NCI-H146 (cell line): ENCODE measurements around the gene DSCAML1.
"Not testable (repeated sequence)": the region's sequence is repeated elsewhere in the genome, so short reads cannot be mapped to it uniquely, and the experiment has no call there.

Experiments
- DNase-seq: peaks from one replicate; lab custom pipeline; 2025; lab: John Stamatoyannopoulos, UW

Gene DSCAML1

DNA sequence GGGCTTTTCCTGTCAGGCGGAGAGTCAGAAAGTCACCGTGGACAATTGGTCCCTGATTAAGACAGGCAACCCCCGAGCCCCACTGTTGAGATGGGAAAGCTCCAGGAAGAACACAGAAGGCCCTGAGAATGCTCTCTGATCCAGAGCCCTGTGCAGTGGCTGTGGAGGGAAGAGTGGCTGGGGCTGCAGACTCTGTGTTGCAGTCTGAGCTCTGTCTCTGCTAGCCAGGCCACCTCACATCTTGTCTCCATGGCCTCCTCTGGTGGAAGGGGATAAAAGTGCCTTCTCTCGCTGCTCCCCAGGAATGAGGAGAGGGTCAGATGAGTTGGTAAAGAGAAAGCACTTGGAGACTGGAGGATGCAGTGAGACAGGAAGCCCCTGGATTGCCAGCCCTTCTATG lies 328.1 kb downstream of the DSCAML1 start:
- DNase-seq = no peak

DNA sequence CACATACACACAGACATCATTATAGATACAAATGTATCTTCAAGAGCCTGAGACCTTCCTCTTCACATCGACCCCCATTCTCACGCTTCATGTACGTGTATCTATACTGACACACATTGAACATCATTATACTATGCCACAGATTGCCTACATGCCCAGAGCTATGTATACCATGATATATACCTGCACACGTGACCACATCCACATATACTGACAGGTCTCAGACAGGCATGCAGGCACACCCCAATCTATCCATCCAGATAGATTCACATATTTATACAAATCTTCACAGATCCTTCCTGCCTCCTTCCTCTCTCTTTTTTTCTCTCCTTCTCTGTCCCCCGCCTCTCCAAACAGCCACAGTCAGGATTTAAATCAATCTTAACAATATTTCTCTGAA lies 329.2 kb downstream of the DSCAML1 start:
- no peak for DNase-seq

DNA sequence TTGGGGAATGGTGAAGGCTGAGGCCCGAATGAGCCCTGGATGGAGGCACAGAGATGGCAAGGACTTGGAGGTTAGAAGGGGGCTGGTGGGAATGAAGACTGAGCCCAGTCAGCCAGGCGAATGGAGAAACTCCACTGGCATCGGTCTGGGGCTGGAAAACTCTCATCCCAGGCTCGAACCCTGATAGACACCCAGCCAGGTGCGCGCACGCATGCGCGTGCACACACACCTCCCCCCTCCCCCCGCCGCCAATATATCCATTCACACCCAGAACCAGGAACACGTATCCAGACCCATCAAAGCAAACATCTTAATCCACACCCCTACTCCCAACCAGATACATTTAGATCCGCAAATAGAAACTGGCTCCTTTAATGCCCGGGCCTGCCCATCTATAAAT lies 330.1 kb downstream of the DSCAML1 start:
- DNase-seq = no peak

DNA sequence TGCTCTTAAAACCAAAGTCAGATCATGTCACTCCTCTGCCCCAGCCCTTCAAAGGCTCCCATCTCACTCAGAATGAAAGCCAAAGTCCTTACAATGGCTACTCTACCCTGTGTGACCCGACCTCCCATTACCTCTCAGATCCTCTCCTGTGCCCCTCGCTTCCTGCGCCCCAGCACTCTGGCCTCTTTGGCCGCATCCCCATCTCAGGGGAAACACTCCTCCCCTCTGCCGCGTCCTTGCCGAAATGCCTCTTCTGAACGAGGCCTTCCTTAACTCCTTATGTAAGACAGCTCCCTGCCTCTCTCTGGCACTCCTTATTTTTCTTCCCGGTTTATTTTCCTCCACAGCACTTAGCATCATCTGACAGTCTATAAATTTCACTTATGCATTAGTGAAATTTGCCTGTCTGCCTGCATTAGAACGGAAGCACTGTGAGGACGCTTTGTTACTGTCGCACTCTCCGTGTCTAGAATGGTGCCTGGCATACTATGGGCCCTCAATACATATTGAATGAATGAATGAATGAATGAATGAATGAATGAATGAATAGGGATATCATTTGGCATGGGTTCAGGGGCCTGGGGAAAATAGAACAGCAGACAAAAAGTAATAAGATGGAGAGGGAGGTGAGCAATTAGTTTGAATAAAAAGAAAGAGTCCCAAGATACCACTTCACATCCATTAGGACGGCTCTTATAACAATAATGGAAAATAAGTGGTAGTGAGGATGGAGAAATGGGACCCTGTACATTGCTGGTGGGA lies 331.6 kb downstream of the DSCAML1 start:
- DNase-seq = no peak

DNA sequence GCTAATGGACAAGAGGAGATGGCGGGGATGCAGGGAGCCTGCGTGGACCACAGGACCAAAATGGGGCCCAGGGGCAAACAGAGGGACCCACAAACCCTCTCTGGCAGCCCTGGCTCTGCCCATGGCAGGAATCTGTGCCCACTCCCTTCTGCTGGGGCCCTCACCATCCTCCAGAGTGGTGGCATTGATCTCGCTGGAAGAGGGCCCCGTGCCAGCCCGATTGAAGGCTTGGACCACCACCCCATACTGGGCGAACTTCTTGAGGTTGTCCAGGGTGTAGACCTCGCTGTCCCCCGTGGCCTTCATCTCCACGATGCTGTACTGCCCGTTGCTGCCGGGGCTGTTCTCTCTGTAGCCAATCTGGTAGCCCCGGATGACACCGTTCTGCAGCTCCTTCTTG lies 332.2 kb downstream of the DSCAML1 start:
- no peak for DNase-seq

DNA sequence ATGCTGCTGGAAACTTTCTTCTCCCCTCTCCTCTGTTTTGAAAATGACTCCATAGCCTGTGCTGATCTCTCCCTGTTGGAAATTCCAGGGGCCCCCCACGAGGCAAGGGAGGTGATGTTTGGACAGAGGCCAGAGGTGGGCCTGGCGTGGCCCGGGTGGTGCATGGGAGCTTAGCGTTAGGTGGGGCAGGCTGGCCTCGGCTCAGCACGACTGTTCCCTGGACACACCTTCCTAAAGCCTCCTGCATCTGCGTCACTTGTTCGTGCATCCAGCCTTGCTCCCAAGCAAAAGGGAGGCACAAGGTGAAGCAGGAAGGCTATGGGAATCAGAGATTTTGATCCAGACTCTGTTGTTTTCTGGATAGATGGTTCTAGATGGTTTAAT lies 334.2 kb downstream of the DSCAML1 start:
- no peak for DNase-seq

DNA sequence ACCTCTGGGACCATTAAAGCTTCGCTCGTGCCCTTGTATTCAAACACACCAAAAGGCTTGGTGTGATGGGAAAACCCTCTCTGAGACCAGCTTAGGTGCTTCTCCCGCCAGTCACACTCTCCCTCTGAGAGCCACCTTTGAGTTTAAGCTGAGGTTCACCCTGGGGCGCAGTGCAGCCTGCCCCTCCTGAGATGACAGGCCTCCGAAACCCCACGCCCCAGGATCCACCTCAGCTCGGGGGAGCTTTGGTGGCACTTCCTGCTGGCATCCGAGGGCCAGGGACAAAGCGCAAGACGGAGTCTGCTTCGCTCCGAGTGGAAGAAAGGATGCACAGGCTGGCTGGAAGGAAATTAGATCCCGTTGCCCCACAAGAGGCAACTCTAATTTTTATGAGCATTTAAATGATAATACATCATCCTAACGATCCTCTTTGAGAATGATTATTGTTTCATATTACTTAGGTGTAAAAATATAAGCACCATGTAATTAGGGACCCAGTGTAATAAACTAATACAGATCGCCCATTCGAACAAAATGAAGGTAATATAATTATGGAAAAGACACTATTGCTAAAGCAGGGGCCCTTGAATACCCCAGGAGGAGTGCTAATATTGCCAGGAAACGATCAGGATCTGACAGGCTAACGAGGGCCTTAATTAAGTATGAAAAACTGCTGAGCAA lies 334.7 kb downstream of the DSCAML1 start:
- no peak for DNase-seq

DNA sequence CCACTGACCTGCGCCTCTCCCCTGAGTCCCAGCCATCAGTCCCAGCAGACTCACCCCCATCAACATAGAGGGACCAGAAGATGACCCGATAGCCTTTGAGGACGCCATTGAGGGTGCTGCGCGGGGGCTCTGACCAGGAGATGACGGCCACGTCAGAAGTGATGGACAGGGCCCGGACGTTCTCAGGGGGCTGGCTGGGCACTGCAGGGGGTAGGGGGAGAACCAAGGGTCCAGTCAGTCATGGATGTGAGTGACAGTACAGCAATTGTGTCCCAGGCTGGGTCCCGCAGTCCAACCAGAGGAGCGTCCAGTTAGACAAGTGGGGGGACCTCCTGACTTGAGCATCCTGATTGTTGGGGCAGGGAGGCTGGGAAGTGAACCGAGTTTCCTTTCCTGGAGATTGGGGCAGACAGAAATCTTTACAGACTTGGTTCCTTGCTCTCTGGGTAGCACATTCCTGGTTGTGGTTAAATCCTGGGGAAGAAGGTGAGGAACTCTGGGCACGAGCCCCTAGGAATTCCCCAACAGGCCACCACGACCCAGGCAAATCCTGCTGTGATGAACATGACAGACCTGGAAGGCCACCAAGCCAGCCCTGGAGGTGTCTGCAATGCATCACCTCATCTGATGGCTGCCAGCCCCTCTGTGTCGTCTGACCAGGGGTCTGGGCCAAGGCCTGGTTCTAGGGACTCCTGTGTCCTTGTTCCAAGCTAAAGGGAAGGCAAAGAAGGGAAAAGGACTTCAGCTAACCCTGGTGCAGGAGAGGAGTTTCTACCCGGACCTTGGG lies 335.4 kb downstream of the DSCAML1 start:
- no peak for DNase-seq

DNA sequence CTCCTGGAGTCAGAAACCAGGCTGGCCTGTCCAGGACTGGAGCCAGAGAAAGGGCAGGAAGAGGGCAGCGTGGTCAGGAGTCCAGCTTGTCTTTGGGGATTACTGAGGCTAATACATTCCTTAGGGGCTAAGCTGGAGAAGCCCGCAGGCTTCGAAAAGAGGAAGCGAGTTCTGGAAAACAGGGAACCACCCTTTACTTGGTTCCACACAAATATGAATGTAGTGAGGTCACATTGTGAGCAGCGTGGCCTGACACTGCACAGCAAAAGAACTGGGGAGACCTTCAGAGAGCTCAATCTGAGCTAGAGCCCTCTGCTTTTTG lies 337.1 kb downstream of the DSCAML1 start:
- no peak for DNase-seq

DNA sequence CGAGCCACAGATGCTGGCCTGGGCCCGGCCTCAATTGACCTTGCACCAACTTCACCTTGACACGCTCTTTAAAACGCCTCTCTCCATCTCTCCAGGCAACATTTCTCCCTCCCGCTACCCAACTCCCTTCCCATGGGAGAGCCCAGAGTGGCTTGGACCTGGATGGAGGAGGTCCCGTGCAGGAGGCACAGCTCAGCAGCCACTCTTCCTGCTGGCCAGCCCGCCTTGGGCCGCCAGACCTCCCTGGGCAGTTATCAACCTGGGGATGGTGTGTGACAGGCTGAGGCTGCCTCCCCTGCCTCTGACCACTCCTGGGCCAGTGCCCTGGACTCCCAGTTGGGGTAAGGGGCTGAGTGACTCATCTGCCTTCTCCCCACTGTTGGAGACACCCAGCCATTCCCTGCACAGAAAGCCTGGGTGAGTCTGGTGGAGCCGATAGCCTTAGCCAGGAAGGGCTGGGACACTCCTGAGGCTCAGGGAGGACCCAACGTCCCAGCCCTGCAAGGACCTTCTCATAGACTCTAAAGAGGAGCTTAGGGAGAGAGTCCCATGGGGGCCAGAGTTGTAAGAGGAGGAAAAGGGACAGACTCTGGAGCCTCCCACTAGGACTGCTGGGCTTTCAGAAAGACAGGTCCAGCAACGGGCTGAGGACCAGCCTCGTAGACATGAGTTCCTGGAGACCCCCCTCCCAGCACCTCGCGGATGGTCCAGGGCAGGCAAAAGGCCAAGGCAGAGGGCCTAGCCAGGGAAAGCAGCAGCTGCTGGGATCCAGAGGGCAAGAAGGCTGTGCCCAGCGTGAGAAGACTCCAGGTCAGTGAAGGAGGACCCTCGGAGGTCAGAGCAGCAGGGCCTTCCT lies 337.7 kb downstream of the DSCAML1 start:
- DNase-seq = no peak

DNA sequence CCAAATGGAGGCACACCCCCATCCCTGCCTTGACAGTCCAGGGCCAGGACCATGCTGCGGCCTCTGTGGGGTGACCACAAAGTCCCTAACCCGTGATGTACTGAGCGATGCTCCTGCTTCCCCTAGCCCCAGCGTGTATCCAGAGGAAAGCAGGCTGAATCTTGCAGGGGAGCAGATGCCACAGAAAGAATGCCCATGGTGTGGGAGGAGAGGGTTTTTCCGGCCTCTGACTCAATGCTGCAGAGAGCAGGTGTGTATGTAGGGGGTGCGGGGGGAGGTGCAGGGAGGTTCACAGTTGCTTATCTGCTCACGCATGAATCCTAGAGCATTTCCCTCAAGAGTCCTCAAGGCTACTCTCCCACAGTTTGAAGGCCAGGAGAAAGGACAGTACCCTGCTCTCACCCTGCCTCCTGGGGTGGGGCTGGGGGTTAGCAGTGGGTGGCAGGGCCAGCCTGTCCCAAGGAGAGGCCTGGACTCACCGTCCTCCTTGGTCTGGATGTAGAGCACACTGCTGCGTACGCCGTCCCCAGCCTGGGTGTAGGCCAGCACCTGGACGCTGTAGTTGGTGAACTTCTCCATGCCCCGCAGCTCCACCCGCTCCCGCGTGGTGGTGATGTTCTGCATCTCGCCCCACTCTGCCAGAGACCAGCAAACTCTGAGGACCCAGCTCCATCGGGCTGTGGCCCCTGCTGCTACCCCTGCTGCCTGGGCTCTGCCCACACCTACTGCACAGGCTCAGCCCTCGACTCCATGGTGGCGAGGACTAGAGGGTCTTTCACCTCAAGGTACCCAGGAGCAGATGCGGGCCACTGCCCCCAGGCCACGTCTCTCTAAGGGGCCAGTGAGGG lies 338.5 kb downstream of the DSCAML1 start:
- DNase-seq = no peak

DNA sequence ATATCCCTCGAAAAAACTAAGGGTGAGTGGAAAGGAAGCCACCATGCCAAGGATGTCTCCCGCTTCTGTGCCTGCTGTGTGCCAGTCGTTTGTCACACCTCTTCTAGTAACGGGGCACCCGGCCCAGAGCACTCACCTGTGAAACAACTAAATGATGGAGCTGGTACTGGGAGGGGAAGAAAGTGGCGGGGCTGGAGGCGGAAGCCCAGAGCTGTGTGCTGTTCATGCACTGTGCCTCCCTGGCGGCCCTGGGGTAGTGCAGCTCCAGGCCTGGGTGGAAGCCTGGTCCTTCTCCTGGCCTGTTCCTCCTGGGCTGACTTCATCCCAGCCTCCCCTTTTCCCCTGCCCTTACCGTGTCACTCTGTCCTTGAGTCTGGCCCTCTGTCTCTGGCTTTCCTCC lies 339.2 kb downstream of the DSCAML1 start:
- no peak for DNase-seq

DNA sequence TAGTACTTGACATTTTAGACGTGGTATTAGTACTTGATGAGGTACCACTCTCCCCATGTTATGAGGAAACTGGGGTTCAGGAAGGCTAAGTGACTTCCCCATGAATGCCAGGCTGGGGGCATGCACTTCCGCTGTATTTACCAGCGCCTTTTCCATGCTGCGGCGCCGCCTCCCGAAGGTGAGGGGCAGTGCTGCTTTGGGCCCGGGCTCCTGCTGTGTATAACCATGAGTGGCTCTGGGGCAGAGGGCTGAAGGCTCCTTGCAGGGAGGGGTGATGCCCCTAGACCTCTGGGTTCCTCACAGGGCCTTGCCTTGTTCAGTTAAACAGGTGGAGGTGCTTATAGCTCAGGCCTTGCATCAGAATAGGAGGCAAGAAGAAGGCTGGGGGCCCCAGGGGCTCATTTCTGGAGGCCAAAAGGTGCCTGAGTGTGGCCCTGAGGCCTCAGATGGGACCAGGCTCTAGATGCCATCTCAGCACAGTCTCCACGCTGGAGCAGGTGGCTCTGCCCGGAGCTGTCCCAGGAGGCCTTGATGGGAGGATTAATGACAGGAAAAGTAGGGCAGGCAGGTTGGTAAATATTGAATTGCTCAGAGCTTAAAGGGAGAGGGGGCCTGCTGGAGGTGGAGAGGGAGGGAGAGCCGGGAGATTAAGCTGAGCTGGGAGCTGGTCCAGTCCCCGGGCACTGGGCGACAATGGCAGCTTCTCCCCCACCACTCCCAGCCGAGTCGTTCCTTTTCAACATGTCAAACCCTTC lies 339.8 kb downstream of the DSCAML1 start:
- peak; percentile 72 for DNase-seq

DNA sequence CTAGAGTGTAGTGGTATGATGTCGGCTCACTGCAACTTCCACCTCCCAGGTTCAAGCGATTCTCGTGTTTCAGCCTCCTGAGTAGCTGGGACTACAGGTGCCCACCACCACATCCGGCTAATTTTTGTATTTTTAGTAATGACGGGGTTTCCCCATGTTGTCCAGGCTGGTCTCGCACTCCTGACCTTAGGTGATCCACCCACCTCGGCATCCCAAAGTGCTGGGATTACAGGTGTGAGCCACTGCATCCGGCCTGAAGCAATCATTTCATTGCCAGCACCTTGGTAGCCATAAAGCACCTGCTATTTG lies 340.3 kb downstream of the DSCAML1 start:
- not testable (repeated sequence) for DNase-seq

DNA sequence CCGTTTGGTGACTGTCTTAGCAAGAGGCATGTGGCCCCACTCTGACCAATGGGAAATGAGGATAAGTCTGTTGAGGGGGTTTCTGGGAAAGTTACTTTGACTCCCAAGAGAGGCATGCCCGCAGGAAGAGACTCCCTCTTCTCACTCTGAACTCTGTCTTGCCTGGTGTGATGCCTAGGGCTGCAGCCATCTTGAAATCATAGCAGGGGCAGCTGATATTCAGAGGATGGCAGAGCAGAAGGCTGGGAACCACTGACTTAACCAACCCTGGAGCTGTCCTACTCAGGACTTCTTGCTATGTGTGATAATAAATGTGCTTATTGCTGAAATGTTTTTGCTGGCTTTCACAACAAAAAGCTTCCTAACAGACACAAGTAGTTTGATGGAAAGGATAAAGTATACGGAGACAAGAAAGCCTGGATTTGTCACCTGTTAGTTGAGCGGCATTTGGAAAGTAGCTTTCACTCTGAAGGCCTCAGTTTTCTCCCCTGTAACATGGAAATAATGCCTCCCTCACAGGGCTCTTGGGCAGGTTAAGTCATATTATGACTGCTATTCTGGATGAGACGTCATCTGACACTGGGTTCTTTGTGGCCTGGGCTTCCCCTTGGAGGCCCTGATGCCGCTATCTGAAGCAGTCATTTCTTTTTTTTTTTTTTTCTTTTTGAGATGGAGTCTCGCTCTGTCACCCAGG lies 340.8 kb downstream of the DSCAML1 start:
- no peak for DNase-seq

DNA sequence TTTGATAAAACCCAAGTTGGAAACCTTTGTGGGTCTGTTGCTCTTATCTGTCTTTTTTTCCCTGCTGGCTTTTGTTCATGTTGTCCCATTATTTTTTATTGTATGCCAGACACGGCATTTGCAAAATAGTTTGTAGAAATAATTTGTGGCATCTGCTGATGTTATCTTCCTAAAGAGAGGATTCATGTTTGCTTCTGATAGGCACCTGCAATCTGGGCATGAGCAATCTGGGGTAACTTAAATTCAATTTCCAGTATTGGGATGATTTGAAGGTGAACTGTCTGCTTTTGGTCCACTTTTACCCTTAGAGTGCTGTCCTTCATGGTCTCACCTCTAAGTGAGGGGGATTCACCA lies 342.5 kb downstream of the DSCAML1 start:
- DNase-seq = no peak

DNA sequence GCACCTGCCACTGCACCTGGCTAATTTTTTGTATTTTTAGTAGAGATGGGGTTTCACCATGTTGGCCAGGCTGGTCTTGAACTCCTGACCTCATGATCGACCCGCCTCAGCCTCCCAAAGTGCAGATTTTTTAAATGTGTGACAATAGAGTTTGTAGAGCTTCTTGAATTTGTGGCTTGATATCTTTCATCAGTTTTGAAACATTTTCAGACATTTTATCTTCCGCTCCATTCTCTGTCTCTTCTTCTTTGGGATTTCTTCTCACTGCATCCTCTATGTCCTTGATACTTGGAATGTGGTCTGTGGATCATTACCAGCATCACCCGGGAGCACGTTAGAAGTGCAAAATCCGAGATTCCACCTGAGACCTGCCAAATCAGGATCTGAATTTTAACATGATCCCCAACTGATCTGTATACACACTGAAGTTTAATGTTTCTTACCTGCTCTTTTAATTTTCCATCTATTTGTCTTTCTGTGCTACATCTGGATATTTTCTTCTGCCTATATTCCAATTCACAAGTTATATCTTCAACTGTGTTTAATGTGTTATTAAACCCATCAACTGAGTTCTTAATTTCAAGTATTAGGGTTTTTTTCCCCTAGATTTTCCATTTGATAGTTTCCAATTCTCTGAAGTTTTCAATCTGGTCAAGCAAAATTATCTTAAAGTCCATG lies 343.0 kb downstream of the DSCAML1 start:
- DNase-seq = no peak

DNA sequence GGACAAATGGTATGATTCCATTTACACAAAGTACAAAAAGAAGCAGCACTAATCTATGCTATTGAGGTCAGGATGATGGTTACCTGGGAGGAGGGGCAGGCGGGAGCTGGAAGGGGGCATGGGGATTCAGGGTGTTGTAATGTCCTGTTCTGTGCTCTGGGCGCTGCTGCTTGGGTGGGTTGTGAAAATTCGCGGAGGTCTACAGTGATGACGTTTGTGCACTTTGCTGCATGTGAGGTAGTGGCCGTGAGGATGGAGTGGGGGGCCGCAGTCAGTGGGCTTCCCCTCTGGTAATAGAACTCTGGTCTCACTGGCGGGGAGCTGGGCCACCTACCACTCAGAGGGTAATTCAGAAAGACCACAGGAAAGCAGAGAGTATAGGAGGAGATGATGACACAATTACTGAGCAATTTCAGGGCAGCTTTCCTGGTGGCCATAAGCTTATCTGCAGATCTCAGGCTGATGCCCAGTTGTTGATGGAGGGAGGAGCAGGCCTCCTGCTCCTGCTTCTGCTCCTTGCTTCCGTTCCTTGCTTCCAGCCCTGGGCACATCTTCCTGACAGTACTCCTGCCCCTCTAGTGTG lies 347.8 kb downstream of the DSCAML1 start:
- no peak for DNase-seq
